GM12878 (cell line): Measurements from ENCODE around the gene CISD2. TPM values are rescaled to one million over a fixed set of nuclear protein-coding genes. Genes with fewer than 3 reads are reported as not detected.

Source experiments
- ATAC-seq: fragments of 200-7000 bp; cut with Tn5 transposase; 3 replicates; pipeline ENCODE4 v1.9.1; 2020; ENCODE audit warnings: mild to moderate bottlenecking, moderate library complexity
- BruUV-seq: library from RNA; stranded (reverse); fragments of 400-500 nt; replicated peaks from 2 replicates; lab custom pipeline; 2021; lab: Mats Ljungman, UMichigan
- CTCF ChIA-PET: fragments of 300-600 bp; sonication (Branson Sonifier 250); formaldehyde crosslinking; extraction: SDS; loops from one replicate; lab custom pipeline; 2021; ENCODE audit warnings: inconsistent platforms; lab: Yijun Ruan, JAX
- POLR2A ChIA-PET: fragments of 350-600 bp; formaldehyde crosslinking; extraction: SDS; loops from one replicate; lab custom pipeline; 2021; ENCODE audit warnings: inconsistent platforms; lab: Charles Lee
- RAD21 ChIA-PET: fragments of 300-600 bp; sonication (Branson Sonifier 250); formaldehyde crosslinking; loops from one replicate; lab custom pipeline; 2023; ENCODE audit warnings: antibody characterized with exemption; ENCODE audit not compliant: unreplicated experiment; lab: Charles Lee
- SMC1A ChIA-PET: fragments of 300-600 bp; sonication (Branson Sonifier 250); formaldehyde crosslinking; loops from one replicate; lab custom pipeline; 2023; ENCODE audit not compliant: unreplicated experiment, uncharacterized antibody; lab: Charles Lee
- DNase-seq: peaks from one replicate; pipeline ENCODE4 v3.0.0-alpha.2; 2011; ENCODE audit warnings: low read depth, low spot score
- FAIRE-seq: peaks from 3 replicates; lab custom pipeline; 2011; peaks lifted over from hg19 to GRCh38; lab: Jason Lieb, UNC
- H2AFZ ChIP-seq: 2 replicates; pipeline ENCODE4 v1.6.0; 2011; ENCODE audit warnings: low read depth, low read length, control low read depth; ENCODE audit not compliant: control insufficient read depth
- H3K27ac ChIP-seq: 2 replicates; pipeline ENCODE4 v1.5.1; 2011; ENCODE audit warnings: control low read depth; ENCODE audit not compliant: control insufficient read depth, insufficient read depth
- H3K27me3 ChIP-seq, 2 experiments: replicated peaks in 1 of 2; 2 replicates each; pipeline versions ENCODE4 v1.6.0 to v1.6.1; 2011; ENCODE audit warnings: low read length in 1 of 2; ENCODE audit not compliant: control insufficient read depth in 2 of 2, insufficient read depth in 2 of 2
- H3K36me3 ChIP-seq, 2 experiments: 2 replicates each; pipeline ENCODE4 v1.5.1; 2011; ENCODE audit warnings: low read length in 1 of 2; ENCODE audit not compliant: control insufficient read depth in 2 of 2, insufficient read depth in 2 of 2
- H3K4me1 ChIP-seq: 2 replicates; pipeline ENCODE4 v1.6.1; 2011; ENCODE audit warnings: mild to moderate bottlenecking, low read length, moderate library complexity, mixed read lengths; ENCODE audit not compliant: control insufficient read depth, insufficient read depth
- H3K4me2 ChIP-seq: 2 replicates; pipeline ENCODE4 v1.6.0; 2011; ENCODE audit warnings: control low read depth; ENCODE audit not compliant: control insufficient read depth, insufficient read depth
- H3K4me3 ChIP-seq: fragments of 200-600 bp; sonication (generic); 2 replicates; pipeline ENCODE4 v1.5.1; 2016
- H3K79me2 ChIP-seq: 2 replicates; pipeline ENCODE4 v1.6.0; 2011; ENCODE audit warnings: low read length; ENCODE audit not compliant: control insufficient read depth, insufficient read depth
- H3K9ac ChIP-seq: 2 replicates; pipeline ENCODE4 v1.8.0; 2011; ENCODE audit warnings: low read length, control low read depth, mixed read lengths; ENCODE audit not compliant: control insufficient read depth, insufficient read depth
- H3K9me3 ChIP-seq: replicated peaks from 3 replicates; pipeline ENCODE4 v1.5.1; 2011; ENCODE audit warnings: mild to moderate bottlenecking, low read length; ENCODE audit not compliant: control insufficient read depth, insufficient read depth
- H4K20me1 ChIP-seq: 2 replicates; pipeline ENCODE4 v1.6.0; 2011; ENCODE audit not compliant: control insufficient read depth, insufficient read depth
- ATF7 ChIP-seq: fragments of 450-650 bp; IDR thresholded peaks from 2 replicates; pipeline ENCODE4 v1.6.1; 2016; ENCODE audit warnings: low read depth, mild to moderate bottlenecking
- HDAC2 ChIP-seq: fragments of 200-600 bp; sonication (generic); IDR thresholded peaks from 2 replicates; pipeline ENCODE4 v1.6.1; 2017
- MEF2A ChIP-seq: IDR thresholded peaks from 2 replicates; pipeline ENCODE4 v1.6.1; 2011; ENCODE audit warnings: low read depth, mild to moderate bottlenecking, low read length, moderate library complexity; ENCODE audit not compliant: insufficient read depth
- NR2F1 ChIP-seq: fragments of 450-650 bp; conservative IDR thresholded peaks from 2 replicates; pipeline ENCODE4 v1.6.1; 2017; ENCODE audit warnings: mild to moderate bottlenecking
- POLR2AphosphoS5 ChIP-seq: IDR thresholded peaks from 2 replicates; pipeline ENCODE4 v1.6.1; 2011; ENCODE audit warnings: mild to moderate bottlenecking, low read length, inconsistent platforms
- RUNX3 ChIP-seq: IDR thresholded peaks from 2 replicates; pipeline ENCODE4 v1.6.1; 2012; ENCODE audit warnings: low read length, inconsistent platforms
- SREBF1 ChIP-seq: IDR thresholded peaks from 2 replicates; pipeline ENCODE4 v1.6.1; 2012; ENCODE audit warnings: mild to moderate bottlenecking, low read length
- SUPT20H ChIP-seq: IDR thresholded peaks from 2 replicates; pipeline ENCODE4 v1.6.1; 2011; ENCODE audit warnings: low read depth, mild to moderate bottlenecking, low read length, moderate library complexity, borderline replicate concordance; ENCODE audit not compliant: control insufficient read depth
- WGBS: methylation state at CpG from one replicate; pipeline ENCODE4 v1.1.6; 2016; ENCODE audit warnings: low lambda C conversion rate; ENCODE audit not compliant: insufficient replicate concordance, insufficient coverage; ENCODE audit errors: missing lambda C conversion rate; 5-methylcytosine and 5-hydroxymethylcytosine counted together
- in situ Hi-C: fragments of 300-500 bp; cut with MboI; formaldehyde crosslinking; loops from 9 replicates; pipeline ENCODE4 v1.14.3; 2018; ENCODE audit warnings: mixed read lengths
- intact Hi-C: fragments of 100-400 bp; cut with micrococcal nuclease; formaldehyde crosslinking; loops from one replicate; pipeline ENCODE4 v1.14.2; 2022; ENCODE audit not compliant: unreplicated experiment
- polyA plus RNA-seq, 11 experiments: library from polyadenylated mRNA; depleted of rRNA in 4 of 11; unstranded in 6 of 11; stranded (reverse) in 5 of 11; fragments of >200 nt; fragmentation: Nextera tagmentation in 4 of 11; fragmentation: Illumina TruSeq in 1 of 11; extraction: Ambion mirVana in 4 of 11; extraction: Trizol in 1 of 11; gene quantifications; 1 replicate in 1 of 11; 2 replicates in 10 of 11; pipeline versions ENCODE4 v1.2.1 to v1.2.3, GENCODE V29; 2011 to 2016; ENCODE audit warnings: inconsistent platforms in 2 of 11, missing spikeins in 2 of 11, low read depth in 1 of 11
- total RNA-seq, 4 experiments: library from RNA; depleted of rRNA in 3 of 4; stranded (reverse); fragments of >200 nt in 3 of 4; fragmentation: Illumina TruSeq in 1 of 4; extraction: Trizol in 1 of 4; gene quantifications; 2 replicates each; pipeline versions ENCODE4 v1.2.1 to v1.2.3, GENCODE V29; 2013 to 2021
- TF ChIP-seq, protein P1 (sequence below): fragments of 450-650 bp; IDR thresholded peaks from 2 replicates; pipeline ENCODE4 v1.6.1; 2016; ENCODE audit warnings: mild to moderate bottlenecking
- TF ChIP-seq, protein P2 (sequence below): fragments of 450-650 bp; IDR thresholded peaks from 2 replicates; pipeline ENCODE4 v1.6.1; 2016; ENCODE audit warnings: mild to moderate bottlenecking
- TF ChIP-seq, protein P3 (sequence below): fragments of 450-650 bp; IDR thresholded peaks from 2 replicates; pipeline ENCODE4 v1.6.1; 2017; ENCODE audit warnings: low read depth, mild to moderate bottlenecking, moderate library complexity
- TF ChIP-seq, protein P4 (sequence below): fragments of 450-650 bp; IDR thresholded peaks from 2 replicates; pipeline ENCODE4 v1.6.1; 2018; ENCODE audit warnings: mild to moderate bottlenecking, low read depth, moderate library complexity; ENCODE audit not compliant: partially characterized antibody

Gene CISD2
- total and polyA plus RNA-seq, 10 of the 15 experiments (the other 5 are each of a cell fraction or from before 2014, with no cell fraction given) = 29.5 to 132 (median 38.9) TPM

DNA sequence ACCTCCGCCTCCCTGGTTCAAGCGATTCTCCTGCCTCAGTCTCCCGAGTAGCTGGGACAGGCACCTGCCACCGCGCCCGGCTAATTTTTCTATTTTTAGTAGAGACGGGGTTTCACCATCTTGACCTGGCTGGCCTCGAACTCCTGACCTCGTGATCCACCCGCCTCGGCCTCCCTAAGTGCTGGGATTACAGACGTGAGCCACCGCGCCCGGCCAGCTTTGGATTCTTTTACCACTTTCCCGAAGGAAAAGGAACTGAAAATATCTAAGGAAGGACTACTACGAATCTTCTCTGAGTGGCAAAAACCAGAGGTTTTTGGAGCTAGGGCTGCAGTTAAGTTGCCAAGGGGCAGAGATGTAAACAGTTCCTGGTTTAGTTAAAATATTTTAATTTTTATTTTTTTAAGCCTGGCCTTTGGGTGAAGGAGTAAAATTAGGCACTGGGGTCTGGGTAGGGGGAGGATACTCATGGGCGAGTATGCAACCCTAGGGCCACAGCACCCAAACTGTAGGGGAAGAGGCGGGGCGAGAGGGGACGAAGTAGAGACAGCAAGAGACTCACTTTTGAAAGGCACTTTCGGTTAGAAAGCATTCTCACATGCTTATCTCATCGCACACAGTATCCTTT, 525 bp upstream of the CISD2 start:
- peak; percentile 66 for ATAC-seq
- POLR2A ChIA-PET = interaction anchor here (0.6 to 5.4 kb wide), 6 partner anchors 12 to 107 kb away, joined by 4 to 164 read pairs (median 6); partner anchors contain the start of genes MANBA and UBE2D3
- Histone ChIP-seq H3K27ac (peak overlapping the region; percentile 98), H3K4me3 (peak overlapping the region; percentile 86), H3K9me3 (peaks cover 4% of the 10 kb centered on the region), H4K20me1 (no peaks in the 10 kb centered on the region), H3K79me2 (peaks cover 81% of the 10 kb centered on the region), H3K4me1 (peaks cover 5% of the 10 kb centered on the region; the same call in 1 of the 2 replicates), H3K36me3 (no peaks in the 10 kb centered on the region), H3K4me2 (peak overlapping the region; percentile 94), H3K27me3 (no peaks in the 10 kb centered on the region), H3K9ac (peak overlapping the region; percentile 97), H2AFZ (peak overlapping the region; percentile 96)
- SMC1A ChIA-PET = interaction anchor here (0.8 to 5.4 kb wide), 10 partner anchors 10 to 334 kb away, joined by 3 to 91 read pairs (median 3); partner anchors contain the start of genes MANBA and UBE2D3
- no peak for DNase-seq
- RAD21 ChIA-PET = interaction anchor here (0.6 to 7.4 kb wide), 11 partner anchors 16 to 316 kb away, joined by 3 to 139 read pairs (median 4); partner anchors contain the start of genes MANBA, SLC9B2 and UBE2D3
- TF ChIP-seq SUPT20H = no peak
- TF ChIP-seq, protein P1, sequence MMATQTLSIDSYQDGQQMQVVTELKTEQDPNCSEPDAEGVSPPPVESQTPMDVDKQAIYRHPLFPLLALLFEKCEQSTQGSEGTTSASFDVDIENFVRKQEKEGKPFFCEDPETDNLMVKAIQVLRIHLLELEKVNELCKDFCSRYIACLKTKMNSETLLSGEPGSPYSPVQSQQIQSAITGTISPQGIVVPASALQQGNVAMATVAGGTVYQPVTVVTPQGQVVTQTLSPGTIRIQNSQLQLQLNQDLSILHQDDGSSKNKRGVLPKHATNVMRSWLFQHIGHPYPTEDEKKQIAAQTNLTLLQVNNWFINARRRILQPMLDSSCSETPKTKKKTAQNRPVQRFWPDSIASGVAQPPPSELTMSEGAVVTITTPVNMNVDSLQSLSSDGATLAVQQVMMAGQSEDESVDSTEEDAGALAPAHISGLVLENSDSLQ = peak; percentile 36; the same call in 1 of the 2 replicates
- no peak for TF ChIP-seq HDAC2
- TF ChIP-seq, protein P2, sequence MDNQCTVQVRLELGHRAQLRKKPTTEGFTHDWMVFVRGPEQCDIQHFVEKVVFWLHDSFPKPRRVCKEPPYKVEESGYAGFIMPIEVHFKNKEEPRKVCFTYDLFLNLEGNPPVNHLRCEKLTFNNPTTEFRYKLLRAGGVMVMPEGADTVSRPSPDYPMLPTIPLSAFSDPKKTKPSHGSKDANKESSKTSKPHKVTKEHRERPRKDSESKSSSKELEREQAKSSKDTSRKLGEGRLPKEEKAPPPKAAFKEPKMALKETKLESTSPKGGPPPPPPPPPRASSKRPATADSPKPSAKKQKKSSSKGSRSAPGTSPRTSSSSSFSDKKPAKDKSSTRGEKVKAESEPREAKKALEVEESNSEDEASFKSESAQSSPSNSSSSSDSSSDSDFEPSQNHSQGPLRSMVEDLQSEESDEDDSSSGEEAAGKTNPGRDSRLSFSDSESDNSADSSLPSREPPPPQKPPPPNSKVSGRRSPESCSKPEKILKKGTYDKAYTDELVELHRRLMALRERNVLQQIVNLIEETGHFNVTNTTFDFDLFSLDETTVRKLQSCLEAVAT = peak; percentile 35; the same call in 1 of the 2 replicates
- no peak for TF ChIP-seq SREBF1
- peak; percentile 59 for TF ChIP-seq ATF7
- TF ChIP-seq MEF2A = 0 out of 2 replicates have a peak, but pooled peaks have one; percentile 3
- TF ChIP-seq RUNX3 = 0 out of 2 replicates have a peak, but pooled peaks have one; percentile 33
- TF ChIP-seq, protein P3, sequence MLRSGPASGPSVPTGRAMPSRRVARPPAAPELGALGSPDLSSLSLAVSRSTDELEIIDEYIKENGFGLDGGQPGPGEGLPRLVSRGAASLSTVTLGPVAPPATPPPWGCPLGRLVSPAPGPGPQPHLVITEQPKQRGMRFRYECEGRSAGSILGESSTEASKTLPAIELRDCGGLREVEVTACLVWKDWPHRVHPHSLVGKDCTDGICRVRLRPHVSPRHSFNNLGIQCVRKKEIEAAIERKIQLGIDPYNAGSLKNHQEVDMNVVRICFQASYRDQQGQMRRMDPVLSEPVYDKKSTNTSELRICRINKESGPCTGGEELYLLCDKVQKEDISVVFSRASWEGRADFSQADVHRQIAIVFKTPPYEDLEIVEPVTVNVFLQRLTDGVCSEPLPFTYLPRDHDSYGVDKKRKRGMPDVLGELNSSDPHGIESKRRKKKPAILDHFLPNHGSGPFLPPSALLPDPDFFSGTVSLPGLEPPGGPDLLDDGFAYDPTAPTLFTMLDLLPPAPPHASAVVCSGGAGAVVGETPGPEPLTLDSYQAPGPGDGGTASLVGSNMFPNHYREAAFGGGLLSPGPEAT = peak; percentile 12; the same call in 1 of the 2 replicates
- peak; percentile 49; the same call in 1 of the 2 replicates for TF ChIP-seq NR2F1
- peak; percentile 92 for TF ChIP-seq POLR2AphosphoS5
- TF ChIP-seq, protein P4, sequence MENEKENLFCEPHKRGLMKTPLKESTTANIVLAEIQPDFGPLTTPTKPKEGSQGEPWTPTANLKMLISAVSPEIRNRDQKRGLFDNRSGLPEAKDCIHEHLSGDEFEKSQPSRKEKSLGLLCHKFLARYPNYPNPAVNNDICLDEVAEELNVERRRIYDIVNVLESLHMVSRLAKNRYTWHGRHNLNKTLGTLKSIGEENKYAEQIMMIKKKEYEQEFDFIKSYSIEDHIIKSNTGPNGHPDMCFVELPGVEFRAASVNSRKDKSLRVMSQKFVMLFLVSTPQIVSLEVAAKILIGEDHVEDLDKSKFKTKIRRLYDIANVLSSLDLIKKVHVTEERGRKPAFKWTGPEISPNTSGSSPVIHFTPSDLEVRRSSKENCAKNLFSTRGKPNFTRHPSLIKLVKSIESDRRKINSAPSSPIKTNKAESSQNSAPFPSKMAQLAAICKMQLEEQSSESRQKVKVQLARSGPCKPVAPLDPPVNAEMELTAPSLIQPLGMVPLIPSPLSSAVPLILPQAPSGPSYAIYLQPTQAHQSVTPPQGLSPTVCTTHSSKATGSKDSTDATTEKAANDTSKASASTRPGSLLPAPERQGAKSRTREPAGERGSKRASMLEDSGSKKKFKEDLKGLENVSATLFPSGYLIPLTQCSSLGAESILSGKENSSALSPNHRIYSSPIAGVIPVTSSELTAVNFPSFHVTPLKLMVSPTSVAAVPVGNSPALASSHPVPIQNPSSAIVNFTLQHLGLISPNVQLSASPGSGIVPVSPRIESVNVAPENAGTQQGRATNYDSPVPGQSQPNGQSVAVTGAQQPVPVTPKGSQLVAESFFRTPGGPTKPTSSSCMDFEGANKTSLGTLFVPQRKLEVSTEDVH = peak; percentile 81
- TSS peak; percentile 79 for BruUV-seq
- FAIRE-seq = peak; percentile 77
- intact Hi-C loops (loop anchor here (1.0 to 5.0 kb wide), 5 partner anchors 40 to 367 kb away; partner anchors contain the start of genes MANBA and NFKB1), in situ Hi-C loops (no loop called here)
- WGBS = 2% methylated on average over 23 of the region's 23 CpGs
- CTCF ChIA-PET = interaction anchor here (0.6 to 4.7 kb wide), 8 partner anchors 40 to 547 kb away, joined by 3 to 30 read pairs (median 4); partner anchors contain the start of gene UBE2D3
